Testis (tissue), 2 donors: ENCODE data around the gene PLCL1.

Experiments
- CTCF ChIP-seq, 3 experiments: fragments of 450-650 bp in 2 of 3; fragments of 200-600 bp in 1 of 3; sonication (generic) in 1 of 3; IDR thresholded peaks; one replicate each; pipeline ENCODE4 v1.5.1; 2016 to 2019; ENCODE audit warnings: antibody characterized with exemption in 3 of 3, mild to moderate bottlenecking in 2 of 3, moderate library complexity in 1 of 3
- POLR2A ChIP-seq: fragments of 450-650 bp; IDR thresholded peaks from one replicate; pipeline ENCODE4 v1.6.1; 2017; ENCODE audit warnings: antibody characterized with exemption, mild to moderate bottlenecking, moderate library complexity

GRCh38 chr2:197869041-197869440 is 64.6 kb downstream of the PLCL1 start:
- TF ChIP-seq CTCF (IDR thresholded peaks at IDR 0.05) = no peak
- no peak for TF ChIP-seq POLR2A
